T-helper 1 cell (primary cell): ENCODE measurements around the gene KLHL21.

Experiments used
- DNase-seq, 5 donors: peaks; one replicate each; pipeline ENCODE4 v3.0.0-alpha.2; 2012 to 2020

Gene KLHL21

GRCh38 chr1:6546326-6546725 lies 56.3 kb downstream of the KLHL21 start:
- no peak for DNase-seq

GRCh38 chr1:6545276-6546112 lies 57.2 kb downstream of the KLHL21 start:
- peak in 2 of 5 donors; percentile 14 to 63 for DNase-seq

GRCh38 chr1:6544831-6545230 lies 57.8 kb downstream of the KLHL21 start:
- DNase-seq = peak in 1 of 5 donors; percentile 25
